SJCRH30 (cell line): ENCODE measurements around the gene ABCB11. TPM values are rescaled to one million over a fixed set of nuclear protein-coding genes. Genes with fewer than 3 reads are reported as not detected.
"Not testable (repeated sequence)": the region's sequence is repeated elsewhere in the genome, so short reads cannot be mapped to it uniquely, and the experiment has no call there.

Experiments used
- DNase-seq, 2 experiments: peaks; one replicate each; pipeline ENCODE4 v3.0.0-alpha.2; 2015 to 2020
- H3K27ac ChIP-seq: fragments of 250-450 bp; sonication (Bioruptor Pico); 2 replicates; pipeline ENCODE4 v1.5.1; 2020; ENCODE audit warnings: mild to moderate bottlenecking, moderate library complexity
- H3K27me3 ChIP-seq: fragments of 250-450 bp; sonication (Bioruptor Pico); 2 replicates; pipeline ENCODE4 v1.5.1; 2020; ENCODE audit warnings: mild to moderate bottlenecking, moderate library complexity
- H3K36me3 ChIP-seq: fragments of 250-450 bp; sonication (Bioruptor Pico); 2 replicates; pipeline ENCODE4 v1.5.1; 2020; ENCODE audit warnings: mild to moderate bottlenecking, moderate library complexity
- H3K4me1 ChIP-seq: fragments of 250-450 bp; sonication (Bioruptor Pico); 2 replicates; pipeline ENCODE4 v1.5.1; 2020; ENCODE audit warnings: mild to moderate bottlenecking, moderate library complexity
- H3K4me3 ChIP-seq: fragments of 250-450 bp; sonication (Bioruptor Pico); 2 replicates; pipeline ENCODE4 v1.5.1; 2020; ENCODE audit warnings: mild to moderate bottlenecking, moderate library complexity
- H3K9me3 ChIP-seq: fragments of 250-450 bp; sonication (Bioruptor Pico); replicated peaks from 2 replicates; pipeline ENCODE4 v1.5.1; 2020; ENCODE audit warnings: mild to moderate bottlenecking, moderate library complexity
- total RNA-seq: library from RNA; depleted of rRNA; stranded (reverse); fragments of >200 nt; shearing (Covaris generic); gene quantifications from 2 replicates; pipeline ENCODE4 v1.2.3, GENCODE V29; 2014

ABCB11 gene
- total RNA-seq, 1 experiment from 2014 or later, result not detected

DNA sequence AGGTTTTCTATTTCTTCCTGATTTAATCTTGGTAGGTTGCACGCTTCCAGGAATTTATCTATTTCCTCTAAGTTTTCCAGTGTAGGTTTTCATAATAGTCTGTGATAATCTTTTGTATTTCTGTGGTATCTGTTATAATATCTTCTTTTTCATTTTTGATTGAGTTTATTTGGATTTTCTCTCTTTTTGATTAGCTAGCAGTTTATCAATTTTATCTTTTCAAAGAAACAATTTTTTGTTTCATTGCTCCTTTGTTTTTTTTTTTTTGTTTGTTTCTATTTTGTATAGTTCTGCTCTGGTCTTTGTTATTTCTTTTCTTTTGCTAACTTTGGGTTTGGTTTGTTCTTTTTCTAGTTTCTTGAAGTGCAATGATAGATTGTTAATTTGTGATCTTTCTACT lies 78.7 kb downstream of the ABCB11 start:
- no peaks in the 10 kb centered on the region for H3K4me1 ChIP-seq
- DNase-seq, result no peak
- H3K9me3 ChIP-seq, result peaks cover 3% of the 10 kb centered on the region; the same call in 1 of the 2 replicates
- H3K4me3 ChIP-seq, result no peak overlapping the region
- no peak overlapping the region for H3K27ac ChIP-seq
- H3K36me3 ChIP-seq, result no peaks in the 10 kb centered on the region
- no peaks in the 10 kb centered on the region for H3K27me3 ChIP-seq

DNA sequence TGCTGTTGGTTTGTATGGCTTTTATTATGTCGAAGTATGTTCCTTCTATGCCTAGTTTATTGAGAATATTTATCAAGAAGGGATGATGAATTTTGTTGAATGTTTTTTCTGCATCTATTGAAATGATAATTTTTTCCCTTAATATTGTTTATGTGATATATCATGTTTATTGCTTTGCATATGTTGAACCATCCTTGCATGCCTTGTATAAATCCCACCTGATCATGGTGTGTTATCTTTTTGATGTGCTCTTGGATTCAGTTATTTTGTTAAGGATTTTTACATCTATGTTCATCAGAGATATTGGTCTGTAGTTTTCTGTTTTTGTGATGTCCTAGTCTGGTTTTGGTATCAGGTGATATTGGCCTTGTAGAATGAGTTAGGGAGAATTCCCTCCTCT lies 79.3 kb downstream of the ABCB11 start:
- H3K4me3 ChIP-seq, result no peak overlapping the region
- peaks cover 3% of the 10 kb centered on the region; the same call in 1 of the 2 replicates for H3K9me3 ChIP-seq
- no peaks in the 10 kb centered on the region for H3K4me1 ChIP-seq
- no peak overlapping the region for H3K27ac ChIP-seq
- no peak for DNase-seq
- H3K27me3 ChIP-seq, result no peaks in the 10 kb centered on the region
- H3K36me3 ChIP-seq, result no peaks in the 10 kb centered on the region

DNA sequence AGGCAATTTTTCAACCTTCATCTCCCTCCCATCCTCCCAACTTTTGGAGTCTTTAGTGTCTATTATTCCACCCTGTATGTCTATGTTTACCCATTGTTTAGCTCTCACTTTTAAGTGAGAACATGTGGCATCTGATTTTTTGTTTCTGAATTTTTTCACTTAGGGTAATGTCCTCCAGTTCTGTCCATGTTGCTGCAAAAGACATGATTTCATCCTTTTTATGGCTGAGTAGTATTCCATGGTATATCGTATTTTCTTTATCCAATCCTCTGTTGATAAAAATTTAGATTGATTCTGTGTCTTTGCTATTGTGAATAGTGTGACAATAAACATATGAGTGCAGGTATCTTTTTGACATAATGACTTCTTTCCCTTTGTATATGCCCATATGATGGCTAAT lies 81.8 kb downstream of the ABCB11 start:
- peaks cover 3% of the 10 kb centered on the region; the same call in 1 of the 2 replicates for H3K9me3 ChIP-seq
- no peak overlapping the region for H3K27ac ChIP-seq
- H3K27me3 ChIP-seq, result no peaks in the 10 kb centered on the region
- H3K4me3 ChIP-seq, result no peak overlapping the region
- DNase-seq, result no peak
- H3K4me1 ChIP-seq, result no peaks in the 10 kb centered on the region
- no peaks in the 10 kb centered on the region for H3K36me3 ChIP-seq

DNA sequence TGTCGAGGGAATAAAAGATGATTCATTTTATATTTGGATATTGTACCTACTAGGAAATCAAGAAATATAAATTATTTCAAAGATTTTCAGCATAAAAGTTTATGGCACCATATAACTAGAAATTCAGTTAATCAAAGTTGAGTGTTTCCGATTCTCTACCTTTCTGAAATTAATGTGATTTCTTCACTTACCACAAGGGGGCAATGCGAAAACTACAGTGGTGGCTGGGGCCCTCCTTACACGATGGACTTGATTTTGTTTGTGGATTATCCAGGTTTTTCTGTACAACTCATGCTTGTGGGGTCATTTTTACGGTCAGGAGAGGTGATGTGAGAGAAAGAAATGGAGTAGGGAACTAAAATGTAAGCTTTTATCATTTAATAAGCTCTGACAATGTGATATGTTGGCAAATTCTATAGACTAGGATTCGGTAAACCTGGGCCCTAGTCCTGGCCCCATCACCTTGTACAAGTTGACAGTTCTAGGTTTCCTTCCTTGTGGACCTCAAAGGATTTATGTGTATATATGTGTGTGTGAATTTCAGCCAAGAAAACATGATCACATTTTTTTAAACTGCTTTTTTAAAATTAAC lies 82.4 kb downstream of the ABCB11 start:
- H3K4me1 ChIP-seq, result no peaks in the 10 kb centered on the region
- peaks cover 3% of the 10 kb centered on the region; the same call in 1 of the 2 replicates for H3K9me3 ChIP-seq
- no peak overlapping the region for H3K27ac ChIP-seq
- DNase-seq, result peak in 1 of 2 experiments; percentile 40
- H3K27me3 ChIP-seq, result no peaks in the 10 kb centered on the region
- H3K4me3 ChIP-seq, result no peak overlapping the region
- H3K36me3 ChIP-seq, result no peaks in the 10 kb centered on the region

DNA sequence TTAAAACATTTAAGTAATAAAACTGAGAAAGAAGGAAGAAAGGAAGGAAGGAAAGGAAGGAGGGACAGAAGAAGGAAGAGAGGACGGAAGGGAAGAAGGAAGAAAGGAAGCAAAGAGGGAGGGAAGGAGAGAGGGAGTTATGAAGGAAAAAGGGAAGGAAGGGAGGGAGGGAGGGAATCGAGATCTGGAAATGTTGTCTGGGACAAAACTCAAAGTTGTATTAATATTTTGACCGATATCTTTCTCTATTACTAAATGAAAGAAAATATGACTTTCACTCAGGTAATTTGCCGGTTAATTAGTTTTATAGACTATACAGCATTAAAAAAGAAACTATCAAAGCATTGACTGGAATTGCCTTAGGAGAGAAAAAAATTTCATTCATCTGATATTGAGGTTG lies 85.6 kb downstream of the ABCB11 start:
- Histone ChIP-seq H3K36me3 (no peaks in the 10 kb centered on the region), H3K27me3 (no peaks in the 10 kb centered on the region), H3K4me3 (no peak overlapping the region), H3K4me1 (no peaks in the 10 kb centered on the region), H3K9me3 (no peaks in the 10 kb centered on the region), H3K27ac (no peak overlapping the region)
- no peak for DNase-seq

DNA sequence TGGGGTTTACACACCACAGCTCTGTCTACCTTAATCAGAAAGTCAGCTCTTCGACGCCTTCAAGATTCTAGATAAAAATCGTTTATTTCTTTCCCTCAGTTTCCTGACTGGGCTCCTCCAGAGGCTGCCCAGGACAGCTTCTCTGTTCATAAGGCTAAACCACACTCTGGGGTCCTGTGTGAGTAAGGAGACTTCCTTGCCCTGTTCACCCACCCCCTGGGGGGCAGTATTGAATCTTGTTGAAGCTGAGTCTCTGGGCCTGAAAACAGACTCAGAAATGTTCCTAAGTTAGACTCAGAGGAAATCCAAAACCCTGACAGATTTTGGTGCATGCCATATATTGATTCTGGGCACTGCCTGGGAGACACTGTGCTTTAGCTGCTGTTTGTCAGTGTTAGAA lies 87.1 kb downstream of the ABCB11 start:
- Histone ChIP-seq H3K4me3 (no peak overlapping the region), H3K27me3 (no peaks in the 10 kb centered on the region), H3K4me1 (no peaks in the 10 kb centered on the region), H3K36me3 (no peaks in the 10 kb centered on the region), H3K27ac (no peak overlapping the region), H3K9me3 (no peaks in the 10 kb centered on the region)
- DNase-seq, result no peak

DNA sequence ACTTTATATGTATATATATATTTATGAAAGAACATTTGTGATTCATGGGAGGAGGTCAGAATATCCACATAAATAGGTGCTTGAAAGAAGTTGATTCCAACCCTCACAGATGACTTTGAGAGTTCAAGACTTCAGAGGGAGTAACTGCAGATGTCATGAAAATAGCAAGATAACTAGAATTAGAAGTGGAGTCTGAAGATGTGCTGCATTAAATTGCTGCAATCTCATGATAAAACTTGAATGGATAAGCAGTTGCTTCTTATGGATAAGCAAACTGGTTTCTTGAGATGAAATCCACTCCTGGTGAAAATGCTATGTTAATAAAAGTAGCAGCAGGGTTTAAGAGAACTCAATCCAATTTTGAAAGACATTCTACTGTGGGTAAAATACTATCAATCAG lies 89.8 kb downstream of the ABCB11 start:
- H3K27ac ChIP-seq, result no peak overlapping the region
- no peaks in the 10 kb centered on the region for H3K9me3 ChIP-seq
- no peaks in the 10 kb centered on the region for H3K4me1 ChIP-seq
- H3K4me3 ChIP-seq, result no peak overlapping the region
- no peak for DNase-seq
- H3K27me3 ChIP-seq, result no peaks in the 10 kb centered on the region
- H3K36me3 ChIP-seq, result no peaks in the 10 kb centered on the region

DNA sequence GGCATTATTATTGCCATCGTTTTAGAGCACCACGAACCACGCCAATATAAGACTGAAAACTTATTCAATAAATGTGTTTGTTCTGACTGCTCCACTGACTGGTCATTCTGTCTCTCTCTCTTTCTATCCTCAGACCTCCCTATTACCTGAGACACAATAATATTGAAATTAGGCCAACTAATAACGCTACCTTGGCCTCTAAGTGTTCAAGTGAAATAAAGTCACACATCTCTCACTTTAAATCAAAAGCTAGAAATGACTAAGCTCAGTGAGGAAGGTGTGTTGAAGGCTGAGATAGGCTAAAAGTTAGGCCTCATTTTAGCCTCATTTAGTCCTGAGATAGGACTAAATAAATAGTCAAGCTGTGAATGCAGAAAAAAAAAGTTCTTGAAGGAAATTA lies 91.2 kb downstream of the ABCB11 start:
- no peak for DNase-seq
- H3K4me1 ChIP-seq, result no peaks in the 10 kb centered on the region
- no peaks in the 10 kb centered on the region for H3K9me3 ChIP-seq
- H3K36me3 ChIP-seq, result no peaks in the 10 kb centered on the region
- no peaks in the 10 kb centered on the region for H3K27me3 ChIP-seq
- H3K27ac ChIP-seq, result no peak overlapping the region
- H3K4me3 ChIP-seq, result no peak overlapping the region

DNA sequence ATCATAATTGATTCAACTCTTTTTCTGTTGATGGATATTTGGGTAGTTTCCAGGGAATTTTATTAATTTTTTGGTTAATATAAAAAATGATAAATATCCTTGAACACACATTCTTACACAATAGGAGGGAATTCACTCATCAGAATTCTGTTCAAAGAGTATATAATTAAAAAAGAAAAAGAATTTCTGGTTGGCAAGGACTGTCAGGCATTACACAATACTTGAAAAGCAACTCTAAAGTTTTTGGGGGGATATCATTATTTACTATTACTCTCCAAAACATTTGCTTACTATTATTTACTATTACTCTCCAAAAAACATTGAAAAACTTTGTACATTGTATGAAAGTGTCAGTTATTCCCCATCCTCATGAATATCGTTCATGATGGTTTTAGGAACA lies 92.1 kb downstream of the ABCB11 start:
- no peak overlapping the region for H3K4me3 ChIP-seq
- no peak for DNase-seq

DNA sequence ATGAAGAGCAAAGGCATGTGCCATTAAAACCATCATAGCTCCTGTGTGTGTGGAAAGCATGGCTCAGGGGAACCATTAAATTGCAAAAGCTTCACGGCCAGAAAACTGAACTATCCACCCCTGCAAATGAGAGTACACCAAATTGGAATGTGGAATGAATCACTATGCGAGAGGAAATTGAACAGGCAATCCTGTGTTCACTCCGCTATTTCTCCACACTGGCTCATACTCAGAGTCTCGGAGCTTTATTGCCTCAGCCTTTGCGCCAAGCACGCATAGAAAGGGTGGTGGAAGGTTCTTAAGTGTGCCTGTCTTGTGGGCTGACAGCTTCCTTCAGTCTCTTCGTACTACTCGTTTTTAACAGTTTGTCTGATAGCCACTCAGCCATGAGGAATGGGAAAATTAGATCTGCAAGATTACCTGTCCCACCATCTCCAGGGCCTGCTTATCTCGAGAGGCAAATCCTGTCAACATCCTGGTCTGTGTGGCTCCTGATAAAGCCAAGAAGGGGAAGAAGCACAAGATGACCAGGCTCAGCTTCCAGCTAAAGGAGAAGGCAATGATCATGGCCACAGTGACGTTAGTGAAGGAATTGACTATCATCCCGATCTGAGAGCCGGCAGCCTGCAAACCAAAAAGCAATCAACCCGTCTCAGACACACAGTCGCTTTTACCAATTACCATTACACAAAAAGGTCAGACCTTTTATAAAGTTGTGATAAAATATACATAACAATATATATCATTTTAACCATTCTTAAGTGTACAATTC lies 95.1 kb downstream of the ABCB11 start:
- H3K27ac ChIP-seq, result no peak overlapping the region
- no peaks in the 10 kb centered on the region for H3K27me3 ChIP-seq
- DNase-seq, result no peak
- H3K4me1 ChIP-seq, result no peaks in the 10 kb centered on the region
- no peaks in the 10 kb centered on the region for H3K9me3 ChIP-seq
- H3K36me3 ChIP-seq, result no peaks in the 10 kb centered on the region
- H3K4me3 ChIP-seq, result no peak overlapping the region

More for the DNA sequence above, 92.1 kb downstream of the ABCB11 start:
- Histone ChIP-seq H3K27ac (no peak overlapping the region), H3K27me3 (no peaks in the 10 kb centered on the region), H3K36me3 (no peaks in the 10 kb centered on the region), H3K9me3 (no peaks in the 10 kb centered on the region), H3K4me1 (no peaks in the 10 kb centered on the region)

DNA sequence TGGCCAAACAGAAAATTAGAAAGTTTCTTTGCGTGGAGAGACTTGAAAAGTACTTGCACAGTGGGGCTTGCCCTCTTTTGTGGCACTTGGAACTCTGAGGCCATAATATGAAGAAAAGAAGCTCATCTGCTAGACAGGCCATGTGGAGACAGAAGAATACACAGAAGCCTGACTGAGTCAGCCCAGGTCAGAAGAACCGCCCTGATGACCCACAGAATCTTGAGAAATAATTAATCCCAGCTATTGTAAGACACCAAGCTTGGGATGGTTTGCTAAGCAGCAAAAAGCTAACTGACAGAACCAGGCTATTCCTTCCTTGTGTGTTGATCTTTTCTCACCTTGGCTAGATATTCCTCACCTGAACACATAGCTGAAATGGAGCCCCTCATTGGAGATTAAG lies 96.3 kb downstream of the ABCB11 start:
- no peaks in the 10 kb centered on the region for H3K27me3 ChIP-seq
- no peaks in the 10 kb centered on the region for H3K4me1 ChIP-seq
- no peak for DNase-seq
- H3K36me3 ChIP-seq, result no peaks in the 10 kb centered on the region
- H3K27ac ChIP-seq, result no peak overlapping the region
- no peaks in the 10 kb centered on the region for H3K9me3 ChIP-seq
- H3K4me3 ChIP-seq, result no peak overlapping the region

DNA sequence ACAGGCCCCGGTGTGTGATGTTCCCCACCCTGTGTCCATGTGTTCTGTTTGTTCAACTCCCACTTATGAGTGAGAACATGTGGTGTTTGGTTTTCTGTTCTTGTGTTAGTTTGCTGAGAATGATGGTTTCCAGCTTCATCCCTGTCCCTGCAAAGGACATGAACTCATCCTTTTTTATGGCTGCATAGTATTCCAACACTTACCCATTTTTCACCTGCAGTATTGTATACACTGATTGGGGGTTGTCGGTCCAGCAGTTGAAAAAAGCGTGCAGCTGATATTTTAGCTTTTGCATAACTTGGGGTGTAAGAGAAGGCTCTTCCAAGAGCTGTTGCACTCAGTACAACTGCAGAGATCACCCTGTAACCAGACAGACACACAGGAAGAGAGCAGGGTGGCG lies 99.0 kb downstream of the ABCB11 start:
- not testable (repeated sequence) for H3K9me3 ChIP-seq, H3K4me3 ChIP-seq, H3K27ac ChIP-seq, DNase-seq, H3K4me1 ChIP-seq, H3K27me3 ChIP-seq, H3K36me3 ChIP-seq

DNA sequence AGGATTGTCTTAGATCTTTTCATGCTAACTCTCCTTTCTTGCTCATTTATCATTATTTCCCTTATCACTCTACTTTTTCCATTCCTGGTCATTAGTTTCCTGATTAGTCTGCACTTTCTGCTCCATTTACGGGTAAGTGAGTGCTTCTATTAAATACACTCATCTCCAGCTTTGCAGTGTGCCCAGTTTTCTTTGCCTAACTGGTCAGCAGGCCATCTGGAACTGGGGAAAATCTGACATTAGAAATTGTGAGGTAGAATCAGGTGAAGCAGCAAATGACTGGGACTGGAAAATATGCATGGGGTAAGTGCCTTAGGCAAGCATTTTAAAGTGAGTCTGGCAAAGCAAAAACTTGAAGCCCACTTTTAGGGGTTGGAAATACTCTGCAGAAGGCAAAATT lies 100.9 kb downstream of the ABCB11 start:
- no peaks in the 10 kb centered on the region for H3K9me3 ChIP-seq
- DNase-seq, result no peak
- no peaks in the 10 kb centered on the region for H3K27me3 ChIP-seq
- H3K36me3 ChIP-seq, result no peaks in the 10 kb centered on the region
- no peak overlapping the region for H3K27ac ChIP-seq
- no peaks in the 10 kb centered on the region for H3K4me1 ChIP-seq
- no peak overlapping the region for H3K4me3 ChIP-seq

DNA sequence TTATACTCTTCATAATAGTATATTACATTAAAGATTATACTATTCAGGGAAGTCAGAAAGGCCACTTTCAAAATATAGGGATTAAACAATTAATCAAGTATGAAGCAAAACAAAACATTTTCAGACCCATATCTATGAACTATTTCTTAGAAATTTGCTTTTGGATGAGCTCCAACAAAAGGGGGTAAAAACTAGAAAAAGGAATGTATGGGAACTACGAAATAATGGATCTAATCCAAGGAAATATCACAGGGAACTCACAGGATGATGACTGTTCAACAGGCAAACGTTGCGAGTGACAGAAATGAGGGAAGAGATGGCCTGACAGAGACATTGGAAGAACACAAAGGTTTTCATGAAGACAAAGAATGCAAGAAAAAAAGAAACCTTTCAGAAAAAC lies 102.1 kb downstream of the ABCB11 start:
- H3K4me3 ChIP-seq, result no peak overlapping the region
- H3K27ac ChIP-seq, result no peak overlapping the region
- H3K36me3 ChIP-seq, result no peaks in the 10 kb centered on the region
- H3K4me1 ChIP-seq, result no peaks in the 10 kb centered on the region
- DNase-seq, result no peak
- no peaks in the 10 kb centered on the region for H3K27me3 ChIP-seq
- no peaks in the 10 kb centered on the region for H3K9me3 ChIP-seq

DNA sequence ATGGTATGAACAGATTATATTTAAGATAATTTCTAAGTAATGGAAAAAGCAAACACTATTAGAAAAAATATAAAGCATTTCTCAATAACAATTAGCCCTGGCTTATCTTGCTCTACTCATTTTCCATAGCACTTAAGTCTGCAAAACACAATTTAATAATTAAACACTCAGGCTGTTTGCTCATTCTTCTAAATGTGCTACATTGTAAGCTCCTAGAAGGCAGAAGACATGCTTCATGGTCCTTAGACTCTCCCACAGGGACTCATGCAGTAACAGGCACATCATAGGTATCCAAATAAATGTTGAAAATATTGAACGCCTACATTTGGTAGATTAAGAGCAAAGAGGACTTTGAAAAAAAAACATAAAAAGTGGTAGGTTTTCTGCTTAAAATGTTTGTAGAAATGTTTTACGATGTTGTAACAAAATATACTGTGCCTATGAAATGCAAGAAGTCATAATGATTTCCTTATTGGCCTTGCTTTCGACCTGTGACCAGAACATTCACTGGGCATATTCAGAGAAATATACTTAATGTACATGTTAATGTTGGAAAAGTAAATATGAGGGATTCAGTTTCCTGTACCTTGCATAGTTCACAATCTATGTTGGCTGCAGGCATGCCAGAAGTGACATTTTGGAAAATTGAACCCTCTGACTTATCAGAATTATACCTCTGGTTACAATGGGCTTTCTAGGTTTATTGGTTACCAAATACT lies 102.9 kb downstream of the ABCB11 start:
- no peak for DNase-seq
- H3K36me3 ChIP-seq, result no peaks in the 10 kb centered on the region
- no peaks in the 10 kb centered on the region for H3K9me3 ChIP-seq
- no peak overlapping the region for H3K27ac ChIP-seq
- no peaks in the 10 kb centered on the region for H3K27me3 ChIP-seq
- H3K4me1 ChIP-seq, result no peaks in the 10 kb centered on the region
- H3K4me3 ChIP-seq, result no peak overlapping the region
